Lung (tissue), 12 donors: ENCODE data around the gene ECM2. TPM values are rescaled to one million over a fixed set of nuclear protein-coding genes. Genes with fewer than 3 reads are reported as not detected.

Source experiments
- ATAC-seq: fragments of 200-7000 bp; cut with Tn5 transposase; one replicate; pipeline ENCODE4 v1.9.1; 2020; ENCODE audit warnings: moderate number of reproducible peaks; ENCODE audit not compliant: insufficient read depth, low FRiP score
- DNase-seq, 3 donors: peaks; one replicate each; pipeline ENCODE4 v3.0.0-alpha.2; 2013 to 2017
- H3K27ac ChIP-seq, 2 donors: one replicate each; pipeline ENCODE4 v1.5.1; 2013; ENCODE audit warnings: mild to moderate bottlenecking in 2 of 2, moderate library complexity in 2 of 2, control low read depth in 1 of 2, inconsistent platforms in 1 of 2, low read depth in 1 of 2, low read length in 1 of 2
- H3K27me3 ChIP-seq, 3 donors: one replicate each; pipeline ENCODE4 v1.5.1; 2013; ENCODE audit warnings: low read length in 2 of 3; ENCODE audit not compliant: control insufficient read depth in 3 of 3, insufficient read depth in 3 of 3
- H3K36me3 ChIP-seq, 4 donors: one replicate each; pipeline ENCODE4 v1.5.1; 2013; ENCODE audit warnings: low read length in 4 of 4, mild to moderate bottlenecking in 1 of 4, moderate library complexity in 1 of 4; ENCODE audit not compliant: control insufficient read depth in 4 of 4, insufficient read depth in 4 of 4
- H3K4me1 ChIP-seq, 5 donors: one replicate each; pipeline ENCODE4 v1.5.1; 2013; ENCODE audit warnings: low read length in 5 of 5, mild to moderate bottlenecking in 2 of 5, moderate library complexity in 1 of 5; ENCODE audit not compliant: control insufficient read depth in 5 of 5, insufficient read depth in 5 of 5
- H3K4me3 ChIP-seq: one replicate; pipeline ENCODE4 v1.5.1; 2013; ENCODE audit warnings: mild to moderate bottlenecking, control low read depth, moderate library complexity
- H3K9ac ChIP-seq, 2 donors: one replicate each; pipeline ENCODE4 v1.5.1; 2013; ENCODE audit warnings: low read length in 2 of 2, control low read depth in 1 of 2; ENCODE audit not compliant: insufficient read depth in 1 of 2
- H3K9me3 ChIP-seq, 4 donors: one replicate each; pipeline ENCODE4 v1.5.1; 2013; ENCODE audit warnings: low read length in 3 of 4, mild to moderate bottlenecking in 1 of 4, moderate library complexity in 1 of 4; ENCODE audit not compliant: control insufficient read depth in 4 of 4, insufficient read depth in 3 of 4
- WGBS, 2 donors: extraction: QIAGEN DNeasy Blood & Tissue Kit; methylation state at CpG; one replicate each; pipeline ENCODE4 v1.1.7; 2013; 5-methylcytosine and 5-hydroxymethylcytosine counted together
- polyA plus RNA-seq, 2 donors: library from polyadenylated mRNA; stranded (reverse); fragments of 200-250 nt; gene quantifications; one replicate each; pipeline ENCODE4 v1.2.1, GENCODE V29; 2013
- total RNA-seq, 2 donors: library from RNA; depleted of rRNA in 1 of 2; stranded (reverse); fragments of >200 nt in 1 of 2; gene quantifications; one replicate each; pipeline ENCODE4 v1.2.1, GENCODE V29; 2014 to 2021
- TF ChIP-seq, protein P1 (sequence below): IDR thresholded peaks from 2 replicates; pipeline ENCODE4 v1.5.1; 2012; ENCODE audit warnings: mild to moderate bottlenecking; ENCODE audit errors: control extremely low read depth, extremely low read depth
- donor health status: control.
- donor health status: control.
- donor health status: Bipolar disorder and iron deficiency.
- donor health status: healthy.
- donor health status: DM: yes; HTN: yes; CAD: no.

The ECM2 gene
- total and polyA plus RNA-seq, 4 donors = 0.92 to 63.1 (median 2.4) TPM

DNA sequence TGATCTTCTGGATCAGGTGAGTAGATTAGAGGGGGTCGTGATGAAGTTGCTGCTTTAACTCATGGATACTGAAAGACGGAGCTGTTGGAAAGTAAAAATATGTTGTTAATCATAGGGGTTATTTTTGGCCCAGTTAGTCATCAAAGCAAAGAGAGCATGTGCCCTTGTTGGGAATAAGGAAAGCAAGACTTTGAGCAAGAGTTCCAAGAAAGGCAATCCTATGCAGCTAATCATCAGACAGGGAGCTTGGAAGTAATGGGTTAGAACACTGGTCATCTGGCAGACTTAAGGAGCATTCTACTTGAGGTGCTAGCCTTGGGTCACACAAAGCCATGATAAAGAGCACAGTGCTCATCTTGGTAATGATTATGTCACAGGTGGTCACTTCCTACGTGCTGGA lies 71.8 kb downstream of the ECM2 start:
- H3K36me3 ChIP-seq = no peaks in the 10 kb centered on the region
- peaks cover 0 to 4% (median 0%) of the 10 kb centered on the region in 5 donors for H3K4me1 ChIP-seq
- TF ChIP-seq, protein P1, sequence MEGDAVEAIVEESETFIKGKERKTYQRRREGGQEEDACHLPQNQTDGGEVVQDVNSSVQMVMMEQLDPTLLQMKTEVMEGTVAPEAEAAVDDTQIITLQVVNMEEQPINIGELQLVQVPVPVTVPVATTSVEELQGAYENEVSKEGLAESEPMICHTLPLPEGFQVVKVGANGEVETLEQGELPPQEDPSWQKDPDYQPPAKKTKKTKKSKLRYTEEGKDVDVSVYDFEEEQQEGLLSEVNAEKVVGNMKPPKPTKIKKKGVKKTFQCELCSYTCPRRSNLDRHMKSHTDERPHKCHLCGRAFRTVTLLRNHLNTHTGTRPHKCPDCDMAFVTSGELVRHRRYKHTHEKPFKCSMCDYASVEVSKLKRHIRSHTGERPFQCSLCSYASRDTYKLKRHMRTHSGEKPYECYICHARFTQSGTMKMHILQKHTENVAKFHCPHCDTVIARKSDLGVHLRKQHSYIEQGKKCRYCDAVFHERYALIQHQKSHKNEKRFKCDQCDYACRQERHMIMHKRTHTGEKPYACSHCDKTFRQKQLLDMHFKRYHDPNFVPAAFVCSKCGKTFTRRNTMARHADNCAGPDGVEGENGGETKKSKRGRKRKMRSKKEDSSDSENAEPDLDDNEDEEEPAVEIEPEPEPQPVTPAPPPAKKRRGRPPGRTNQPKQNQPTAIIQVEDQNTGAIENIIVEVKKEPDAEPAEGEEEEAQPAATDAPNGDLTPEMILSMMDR = no peak
- 81 to 84% methylated on average over 3 of the region's 3 CpGs for WGBS, 2 donors
- ATAC-seq (no peak), DNase-seq (no peak)
- peak overlapping the region in 1 of 2 donors; percentile 37 for H3K27ac ChIP-seq
- H3K27me3 ChIP-seq = no peaks in the 10 kb centered on the region
- H3K4me3 ChIP-seq = no peak overlapping the region
- H3K9me3 ChIP-seq = no peaks in the 10 kb centered on the region
- H3K9ac ChIP-seq = no peak overlapping the region

DNA sequence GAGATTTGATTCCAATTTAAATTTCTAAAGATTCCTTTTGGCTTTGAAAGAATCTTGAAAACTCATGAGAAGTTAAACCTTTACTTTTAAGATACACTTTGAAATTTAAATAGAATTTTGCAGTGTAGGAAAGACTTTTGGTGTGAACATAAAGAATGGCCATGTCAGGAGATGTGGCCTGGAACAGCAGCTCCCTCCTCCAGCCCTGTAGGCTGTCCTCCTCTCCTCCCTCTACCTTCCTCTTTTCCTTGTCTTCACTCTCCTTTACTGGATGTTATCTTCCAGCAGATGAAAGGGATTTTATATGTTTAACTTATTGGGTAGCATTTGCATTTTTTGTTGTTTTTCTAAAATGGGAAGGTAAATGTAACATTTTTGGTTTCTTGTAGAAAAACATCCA lies 72.4 kb downstream of the ECM2 start:
- no peaks in the 10 kb centered on the region for H3K36me3 ChIP-seq
- no peak overlapping the region for H3K27ac ChIP-seq
- TF ChIP-seq, protein P1 = no peak
- no peak overlapping the region for H3K4me3 ChIP-seq
- peaks cover 0 to 4% (median 0%) of the 10 kb centered on the region in 5 donors for H3K4me1 ChIP-seq
- H3K27me3 ChIP-seq = no peaks in the 10 kb centered on the region
- ATAC-seq (no peak), DNase-seq (no peak)
- H3K9me3 ChIP-seq = no peaks in the 10 kb centered on the region
- no peak overlapping the region for H3K9ac ChIP-seq

DNA sequence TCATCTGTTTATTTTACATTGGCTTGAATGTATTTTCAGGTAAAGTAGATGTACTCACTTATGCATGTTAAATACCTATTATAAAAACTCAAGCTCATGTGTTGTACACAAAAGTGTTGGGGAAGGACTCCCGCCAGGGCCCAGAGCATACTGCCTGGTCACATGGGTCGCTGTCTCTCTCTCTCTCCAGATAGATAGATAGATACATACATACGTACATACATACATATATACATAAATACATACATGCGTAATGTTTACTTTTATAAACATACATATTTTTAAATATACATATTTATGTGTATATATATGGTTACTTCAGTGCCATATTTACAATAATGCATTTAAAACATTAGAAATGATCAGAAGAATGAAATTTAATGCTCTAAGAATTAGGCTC lies 78.2 kb downstream of the ECM2 start:
- H3K27ac ChIP-seq = no peak overlapping the region
- DNase-seq (no peak), ATAC-seq (no peak)
- TF ChIP-seq, protein P1 = no peak
- WGBS, 2 donors = 96 to 97% methylated on average over 4 of the region's 4 CpGs
- H3K27me3 ChIP-seq = no peaks in the 10 kb centered on the region
- no peak overlapping the region for H3K9ac ChIP-seq
- no peaks in the 10 kb centered on the region for H3K36me3 ChIP-seq
- H3K9me3 ChIP-seq = no peaks in the 10 kb centered on the region
- H3K4me3 ChIP-seq = no peak overlapping the region
- H3K4me1 ChIP-seq = no peaks in the 10 kb centered on the region

DNA sequence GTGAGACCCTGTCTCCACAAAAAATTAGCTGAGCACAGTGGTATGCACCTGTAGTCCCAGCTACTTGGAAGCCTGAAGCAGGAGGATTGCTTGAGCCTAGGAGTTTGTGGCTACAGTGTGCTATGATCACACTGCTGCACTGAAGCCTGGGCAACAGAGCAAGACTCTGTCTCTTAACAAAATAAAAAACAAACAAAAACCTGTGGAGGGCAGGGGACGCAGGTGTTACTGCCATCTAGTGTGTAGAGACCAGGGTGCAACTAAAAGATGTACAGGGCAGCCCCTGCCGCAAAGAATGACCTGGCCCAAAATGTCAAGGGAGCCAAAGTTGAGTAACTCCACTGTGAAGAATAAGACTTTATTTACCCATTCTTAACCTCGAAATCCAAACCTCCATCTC lies 80.6 kb downstream of the ECM2 start:
- DNase-seq (no peak), ATAC-seq (no peak)
- H3K27ac ChIP-seq = no peak overlapping the region
- no peak overlapping the region for H3K4me3 ChIP-seq
- TF ChIP-seq, protein P1 = no peak
- H3K4me1 ChIP-seq = no peaks in the 10 kb centered on the region
- no peak overlapping the region for H3K9ac ChIP-seq
- no peaks in the 10 kb centered on the region for H3K36me3 ChIP-seq
- WGBS, 2 donors = 85 to 94% methylated on average over 3 of the region's 3 CpGs
- H3K27me3 ChIP-seq = no peaks in the 10 kb centered on the region
- H3K9me3 ChIP-seq = no peaks in the 10 kb centered on the region
